Fibroblast of villous mesenchyme (primary cell): Measurements from ENCODE around the gene ZNF396. TPM values are rescaled to one million over a fixed set of nuclear protein-coding genes. Genes with fewer than 3 reads are reported as not detected.

Experiments
- DNase-seq: peaks from one replicate; pipeline ENCODE4 v3.0.0-alpha.2; 2010; ENCODE audit warnings: low read depth
- H3K4me3 ChIP-seq: 2 replicates; pipeline ENCODE4 v1.5.1; 2011; ENCODE audit warnings: low read depth, mild to moderate bottlenecking, low read length
- CTCF ChIP-seq: IDR thresholded peaks from 2 replicates; pipeline ENCODE4 v1.5.1; 2012; ENCODE audit warnings: low read depth, mild to moderate bottlenecking, low read length; ENCODE audit not compliant: insufficient read depth
- total RNA-seq: library from RNA; depleted of rRNA; stranded (reverse); fragments of >200 nt; gene quantifications from 2 replicates; pipeline ENCODE4 v1.2.3, GENCODE V29; 2012

The ZNF396 gene
- total RNA-seq, 1 donor = 1.3 TPM

GRCh38 chr18:35407871-35408481 lies 30.8 kb upstream of the ZNF396 start:
- peak; percentile 81 for DNase-seq
- peak; percentile 77 for TF ChIP-seq CTCF
- no peak overlapping the region for H3K4me3 ChIP-seq

GRCh38 chr18:35406666-35407065 lies 29.5 kb upstream of the ZNF396 start:
- DNase-seq = peak; percentile 22
- no peak overlapping the region for H3K4me3 ChIP-seq

GRCh38 chr18:35397976-35398375 lies 20.8 kb upstream of the ZNF396 start:
- no peak for DNase-seq
- TF ChIP-seq CTCF = no peak
- no peak overlapping the region for H3K4me3 ChIP-seq

More at GRCh38 chr18:35406666-35407065, 29.5 kb upstream of the ZNF396 start:
- no peak for TF ChIP-seq CTCF

- no peak for TF ChIP-seq CTCF
- no peak overlapping the region for H3K4me3 ChIP-seq
- DNase-seq = no peak
These were observed 16.6 kb upstream of the ZNF396 start for GRCh38 chr18:35393716-35394115.

- no peak for DNase-seq
- H3K4me3 ChIP-seq = no peak overlapping the region
- TF ChIP-seq CTCF = no peak
These were observed 15.2 kb upstream of the ZNF396 start for GRCh38 chr18:35392375-35392774.

- DNase-seq = no peak
- TF ChIP-seq CTCF = no peak
- H3K4me3 ChIP-seq = no peak overlapping the region
These were observed 14.0 kb upstream of the ZNF396 start for GRCh38 chr18:35390951-35391700.
